GM12801 (cell line): ENCODE data around the gene CEP295NL.

ENCODE experiments used
- TF ChIP-seq, protein P1 (sequence below): IDR thresholded peaks from one replicate; pipeline ENCODE4 v1.5.1; 2011; ENCODE audit warnings: control low read depth; ENCODE audit not compliant: insufficient read length; ENCODE audit errors: extremely low read depth

Gene CEP295NL

DNA sequence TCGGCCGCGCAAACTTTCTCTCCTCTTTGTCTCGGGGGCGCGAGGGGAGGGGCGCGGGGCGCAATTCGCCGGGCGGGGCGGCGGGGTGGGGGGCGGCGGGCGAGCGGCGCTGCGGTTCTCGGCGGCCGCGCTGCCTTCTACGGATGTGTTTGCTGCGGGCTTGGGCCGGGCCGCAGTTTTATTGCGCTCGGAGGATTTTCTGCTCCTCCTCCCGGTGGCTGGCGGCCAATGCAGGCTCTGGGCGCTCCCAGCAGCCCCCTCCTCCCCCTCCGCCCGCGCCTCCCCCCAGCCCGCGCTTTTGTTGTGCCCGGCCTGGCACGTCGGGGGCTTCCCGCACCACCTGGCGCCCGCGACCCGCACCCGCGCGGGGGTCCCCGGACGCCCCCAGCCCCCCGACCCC is 22.2 kb upstream of the CEP295NL start, which contains the start of gene TIMP2:
Gene TIMP2, minus strand, starts transcription at position 154 of the 400 bp plus-strand sequence. CDS start 299 bp downstream, outside the sequence.
- TF ChIP-seq, protein P1, sequence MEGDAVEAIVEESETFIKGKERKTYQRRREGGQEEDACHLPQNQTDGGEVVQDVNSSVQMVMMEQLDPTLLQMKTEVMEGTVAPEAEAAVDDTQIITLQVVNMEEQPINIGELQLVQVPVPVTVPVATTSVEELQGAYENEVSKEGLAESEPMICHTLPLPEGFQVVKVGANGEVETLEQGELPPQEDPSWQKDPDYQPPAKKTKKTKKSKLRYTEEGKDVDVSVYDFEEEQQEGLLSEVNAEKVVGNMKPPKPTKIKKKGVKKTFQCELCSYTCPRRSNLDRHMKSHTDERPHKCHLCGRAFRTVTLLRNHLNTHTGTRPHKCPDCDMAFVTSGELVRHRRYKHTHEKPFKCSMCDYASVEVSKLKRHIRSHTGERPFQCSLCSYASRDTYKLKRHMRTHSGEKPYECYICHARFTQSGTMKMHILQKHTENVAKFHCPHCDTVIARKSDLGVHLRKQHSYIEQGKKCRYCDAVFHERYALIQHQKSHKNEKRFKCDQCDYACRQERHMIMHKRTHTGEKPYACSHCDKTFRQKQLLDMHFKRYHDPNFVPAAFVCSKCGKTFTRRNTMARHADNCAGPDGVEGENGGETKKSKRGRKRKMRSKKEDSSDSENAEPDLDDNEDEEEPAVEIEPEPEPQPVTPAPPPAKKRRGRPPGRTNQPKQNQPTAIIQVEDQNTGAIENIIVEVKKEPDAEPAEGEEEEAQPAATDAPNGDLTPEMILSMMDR: no peak

DNA sequence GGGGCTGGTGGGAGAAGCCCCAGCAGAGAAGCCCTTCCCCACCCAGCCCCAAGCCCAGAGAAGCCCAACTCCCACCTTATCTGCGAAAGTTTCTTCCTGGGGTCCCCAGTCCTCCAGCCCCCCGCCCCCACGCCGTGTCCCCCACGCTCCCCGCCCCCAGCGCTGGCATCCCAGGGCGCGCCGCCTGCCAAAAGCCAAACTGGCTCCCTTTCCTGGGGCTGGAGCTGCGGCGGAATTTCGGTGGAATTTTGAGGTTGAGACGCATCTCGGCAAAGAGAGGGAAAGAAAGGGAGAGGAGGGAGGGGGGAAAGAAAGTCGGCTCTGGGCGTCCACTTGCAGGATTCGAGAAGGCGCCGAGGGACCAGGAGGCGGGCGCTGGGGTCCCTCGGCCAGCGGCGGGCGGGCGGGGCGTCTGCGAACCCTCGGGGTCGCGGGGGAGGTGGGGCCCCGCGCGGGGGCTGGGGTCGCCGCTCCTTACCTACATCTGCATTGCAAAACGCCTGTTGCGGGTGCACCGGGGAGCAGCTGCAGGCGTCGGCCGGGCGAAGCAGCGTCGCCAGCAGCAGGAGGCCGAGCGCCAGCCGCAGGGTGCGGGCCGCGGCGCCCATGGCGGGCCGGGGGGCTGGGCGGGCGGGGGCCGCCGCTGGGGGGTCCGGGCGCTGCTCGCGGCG is 21.6 kb upstream of the CEP295NL start:
- TF ChIP-seq, protein P1: no peak

DNA sequence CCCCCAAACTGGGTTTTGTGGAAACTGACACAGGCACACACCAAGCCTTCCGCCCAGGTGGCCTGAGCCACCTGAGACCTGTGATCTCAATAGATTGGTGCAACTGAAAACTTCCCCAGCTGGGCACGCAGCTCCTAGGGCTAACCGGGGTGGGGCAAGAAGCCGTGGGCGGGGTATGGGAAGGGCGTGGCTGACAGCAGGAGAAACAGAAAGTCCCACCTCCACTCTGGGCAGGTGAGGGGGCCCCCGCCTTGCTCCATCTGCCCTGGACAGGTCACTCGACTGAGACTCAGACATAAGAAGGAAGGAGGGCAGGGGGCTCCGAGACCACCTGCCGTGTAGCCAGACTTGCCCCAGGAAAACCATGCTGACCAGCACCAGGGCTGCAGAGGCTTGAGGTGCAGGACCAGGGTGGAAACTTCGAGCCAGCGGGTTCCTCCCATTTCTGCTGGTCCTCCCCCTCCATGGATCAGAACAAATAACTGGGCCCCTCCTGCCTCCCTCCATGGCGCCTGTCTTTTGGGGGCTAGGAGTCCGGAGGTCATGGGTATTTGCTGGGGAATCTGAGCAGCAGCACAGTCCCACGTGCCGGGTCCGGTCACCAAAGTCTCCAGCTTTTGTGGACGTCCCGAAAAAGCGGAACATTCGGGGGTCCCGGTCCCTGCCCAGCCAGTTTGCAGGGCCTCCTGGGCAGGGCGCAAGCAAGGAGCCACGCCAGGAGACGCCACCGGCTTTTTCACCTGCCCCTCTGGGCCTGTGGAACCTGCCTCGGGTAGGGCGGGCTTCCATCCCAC is 20.9 kb upstream of the CEP295NL start:
- TF ChIP-seq, protein P1: no peak

DNA sequence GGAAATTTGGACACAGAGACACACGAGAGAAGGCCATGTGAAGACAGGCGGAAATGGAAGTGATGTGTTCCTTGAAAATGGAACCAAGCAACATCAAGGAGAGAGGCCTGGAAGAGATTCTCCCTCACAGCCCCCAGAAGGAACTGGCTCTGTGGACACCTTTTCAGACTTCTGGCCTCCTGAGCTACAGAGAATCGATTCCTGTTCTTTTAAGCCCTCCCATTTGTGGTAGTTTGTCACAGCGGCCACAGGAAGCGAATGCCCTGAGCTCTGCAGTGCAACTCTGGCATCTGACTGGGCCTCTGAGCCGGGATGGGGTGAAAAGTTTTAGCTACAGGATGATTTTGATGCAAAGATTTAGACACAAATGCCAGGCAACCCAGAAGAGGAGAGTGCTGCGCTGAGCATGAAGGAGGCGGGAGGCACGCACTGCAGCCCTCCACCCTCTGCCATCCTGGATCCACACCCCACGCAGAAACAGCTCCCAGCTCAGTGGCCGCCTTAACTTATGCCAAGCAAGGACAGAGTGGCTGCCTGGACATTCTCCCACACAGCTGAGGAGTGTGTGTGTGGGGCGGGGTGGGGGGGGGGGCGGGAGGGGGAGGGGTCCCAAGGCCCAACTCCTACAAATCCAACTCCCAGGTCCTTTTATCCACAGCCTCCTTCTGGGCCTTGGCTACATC is 20.0 kb upstream of the CEP295NL start:
- TF ChIP-seq, protein P1: no peak

DNA sequence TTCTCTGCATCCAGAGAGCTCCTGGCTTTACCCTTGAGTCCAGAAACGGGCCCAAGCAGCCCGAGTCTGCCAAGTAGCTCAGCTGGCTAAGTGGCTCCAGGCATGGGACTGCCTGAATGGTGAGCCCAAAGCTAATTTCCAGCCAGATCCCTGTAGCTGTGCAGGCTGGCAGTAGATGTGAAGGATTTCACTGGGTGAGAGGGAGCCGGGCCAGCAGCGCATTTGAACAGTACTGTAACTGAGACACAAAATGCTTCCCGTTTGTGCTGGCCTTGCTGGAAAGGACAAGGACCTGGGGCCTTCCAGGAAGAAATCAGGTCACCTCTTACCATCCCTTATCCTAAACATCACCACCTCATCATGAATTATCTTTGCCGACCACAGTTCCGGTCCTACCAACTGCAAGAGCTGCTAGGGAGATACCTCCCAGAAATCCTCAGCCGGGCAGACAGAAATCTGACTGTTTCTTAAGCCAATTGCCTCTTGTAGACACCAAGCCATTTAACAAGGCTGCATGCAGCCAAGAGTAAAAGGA is 18.5 kb upstream of the CEP295NL start:
- TF ChIP-seq, protein P1: no peak

DNA sequence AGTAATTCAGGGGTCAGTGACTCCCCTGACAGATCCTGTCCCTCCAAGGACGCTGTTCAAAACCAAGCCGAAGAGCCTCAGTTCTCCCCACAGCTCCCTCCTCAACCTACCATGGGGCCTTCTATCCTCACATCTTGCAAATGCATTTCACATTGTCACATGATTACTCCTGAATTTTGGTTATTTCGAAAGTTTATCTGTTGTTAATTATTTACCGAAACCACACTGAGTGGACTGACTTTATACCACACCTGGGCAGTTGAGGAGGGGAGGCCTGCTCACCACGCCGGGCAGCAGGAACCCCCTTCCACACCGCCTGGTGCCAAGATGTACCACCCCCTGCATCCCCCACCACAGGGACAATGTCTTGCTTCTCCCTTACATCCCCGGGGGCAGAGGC is 17.5 kb upstream of the CEP295NL start:
- TF ChIP-seq, protein P1: no peak
